Fibroblast of lung (primary cell): ENCODE measurements around the gene TCFL5. TPM values are rescaled to one million over a fixed set of nuclear protein-coding genes. Genes with fewer than 3 reads are reported as not detected.

Experiments
- DNase-seq, 2 donors: peaks; one replicate each; pipeline versions ENCODE4 v3.0.0 to v3.0.0-alpha.2; 2010; ENCODE audit warnings: low read depth in 2 of 2
- H2AFZ ChIP-seq: 2 replicates; pipeline ENCODE4 v1.5.1; 2012; ENCODE audit warnings: low read length, control low read depth, inconsistent platforms
- H3K27ac ChIP-seq: 2 replicates; pipeline ENCODE4 v1.5.1; 2011; ENCODE audit warnings: low read length, control low read depth; ENCODE audit not compliant: insufficient read depth
- H3K27me3 ChIP-seq: 2 replicates; pipeline ENCODE4 v1.5.1; 2011; ENCODE audit warnings: mild to moderate bottlenecking, low read length; ENCODE audit not compliant: control insufficient read depth, insufficient read depth
- H3K36me3 ChIP-seq: 2 replicates; pipeline ENCODE4 v1.5.1; 2011; ENCODE audit warnings: low read length; ENCODE audit not compliant: control insufficient read depth, insufficient read depth
- H3K4me1 ChIP-seq: 2 replicates; pipeline ENCODE4 v1.5.1; 2011; ENCODE audit warnings: low read length; ENCODE audit not compliant: control insufficient read depth, insufficient read depth; ENCODE audit errors: extremely low read depth
- H3K4me2 ChIP-seq: 2 replicates; pipeline ENCODE4 v1.5.1; 2011; ENCODE audit warnings: low read length, control low read depth; ENCODE audit not compliant: insufficient read depth; ENCODE audit errors: extremely low read depth
- H3K4me3 ChIP-seq, 4 experiments: fragments of 200-600 bp in 1 of 4; sonication (generic) in 1 of 4; replicated peaks in 1 of 4; 2 replicates each; pipeline ENCODE4 v1.5.1; 2011 to 2016; ENCODE audit warnings: low read length in 4 of 4, low read depth in 3 of 4, mild to moderate bottlenecking in 3 of 4, control low read depth in 2 of 4, inconsistent platforms in 1 of 4, mixed read lengths in 1 of 4; ENCODE audit not compliant: insufficient read depth in 1 of 4; ENCODE audit errors: control extremely low read depth in 1 of 4
- H3K79me2 ChIP-seq: 2 replicates; pipeline ENCODE4 v1.5.1; 2012; ENCODE audit warnings: mild to moderate bottlenecking, low read length, inconsistent platforms; ENCODE audit not compliant: control insufficient read depth, insufficient read depth
- H3K9ac ChIP-seq: 2 replicates; pipeline ENCODE4 v1.5.1; 2011; ENCODE audit warnings: mild to moderate bottlenecking, low read length, control low read depth; ENCODE audit not compliant: insufficient read depth
- H3K9me3 ChIP-seq: 2 replicates; pipeline ENCODE4 v1.5.1; 2012; ENCODE audit warnings: low read depth, low read length; ENCODE audit not compliant: control insufficient read depth, insufficient read depth
- H4K20me1 ChIP-seq: 2 replicates; pipeline ENCODE4 v1.5.1; 2011; ENCODE audit warnings: low read length; ENCODE audit not compliant: control insufficient read depth, insufficient read depth; ENCODE audit errors: extremely low read depth
- CTCF ChIP-seq, 2 donors: IDR thresholded peaks in 1 of 2; conservative IDR thresholded peaks in 1 of 2; 1 replicate in 1 of 2; 2 replicates in 1 of 2; pipeline ENCODE4 v1.5.1; 2011 to 2012; ENCODE audit warnings: low read length in 2 of 2, control low read depth in 1 of 2, inconsistent platforms in 1 of 2, low read depth in 1 of 2, mild to moderate bottlenecking in 1 of 2
- EZH2 ChIP-seq: IDR thresholded peaks from 2 replicates; pipeline ENCODE4 v1.5.1; 2012; ENCODE audit warnings: low read length, control low read depth, mild to moderate bottlenecking; ENCODE audit errors: missing control alignments
- polyA plus RNA-seq, 2 donors: library from polyadenylated mRNA; depleted of rRNA in 1 of 2; stranded (reverse) in 1 of 2; unstranded in 1 of 2; fragments of >200 nt; gene quantifications; 2 replicates each; pipeline ENCODE4 v1.2.1, GENCODE V29; 2011 to 2012; ENCODE audit warnings: missing spikeins in 1 of 2
- total RNA-seq: library from RNA; depleted of rRNA; stranded (reverse); fragments of >200 nt; gene quantifications from 2 replicates; pipeline ENCODE4 v1.2.1, GENCODE V29; 2014

The TCFL5 gene
- total and polyA plus RNA-seq, 2 donors (not counting 1 experiment from before 2014, with no cell fraction given) = 9.8 to 13.7 TPM

GRCh38 chr20:62822788-62823651, 38.6 kb downstream of the TCFL5 start:
- H3K9me3 ChIP-seq = no peaks in the 10 kb centered on the region
- H3K4me1 ChIP-seq = peaks cover 13% of the 10 kb centered on the region
- no peaks in the 10 kb centered on the region for H3K79me2 ChIP-seq
- TF ChIP-seq CTCF (conservative IDR thresholded peaks at IDR 0.05 in 1 of 2, IDR thresholded peaks at IDR 0.05 in 1 of 2; ENCODE audit: low read depth in 1 of 2, low read length in 2 of 2) (peak in 1 of 2 donors; percentile 7), EZH2 (no peak)
- no peak overlapping the region for H3K4me2 ChIP-seq
- no peaks in the 10 kb centered on the region for H3K36me3 ChIP-seq
- H3K27ac ChIP-seq = no peak overlapping the region
- H2AFZ ChIP-seq = no peak overlapping the region
- no peak overlapping the region for H3K9ac ChIP-seq
- H4K20me1 ChIP-seq = no peaks in the 10 kb centered on the region
- no peak overlapping the region for H3K4me3 ChIP-seq
- no peak for DNase-seq
- no peaks in the 10 kb centered on the region for H3K27me3 ChIP-seq

GRCh38 chr20:62822239-62822787, 39.3 kb downstream of the TCFL5 start:
- Histone ChIP-seq H3K27ac (no peak overlapping the region), H3K36me3 (no peaks in the 10 kb centered on the region), H3K9ac (no peak overlapping the region), H3K4me2 (no peak overlapping the region), H4K20me1 (no peaks in the 10 kb centered on the region), H2AFZ (no peak overlapping the region), H3K9me3 (no peaks in the 10 kb centered on the region), H3K79me2 (no peaks in the 10 kb centered on the region), H3K4me3 (no peak overlapping the region), H3K27me3 (no peaks in the 10 kb centered on the region), H3K4me1 (peaks cover 13% of the 10 kb centered on the region)
- TF ChIP-seq CTCF (conservative IDR thresholded peaks at IDR 0.05 in 1 of 2, IDR thresholded peaks at IDR 0.05 in 1 of 2; ENCODE audit: low read depth in 1 of 2, low read length in 2 of 2) = no peak
- TF ChIP-seq EZH2 = no peak
- no peak for DNase-seq

GRCh38 chr20:62821726-62822210, 39.9 kb downstream of the TCFL5 start:
- Histone ChIP-seq H3K79me2 (no peaks in the 10 kb centered on the region), H3K27me3 (no peaks in the 10 kb centered on the region), H3K27ac (no peak overlapping the region), H3K4me3 (no peak overlapping the region), H4K20me1 (no peaks in the 10 kb centered on the region), H3K9me3 (no peaks in the 10 kb centered on the region), H3K4me2 (no peak overlapping the region), H3K4me1 (peaks cover 13% of the 10 kb centered on the region), H3K9ac (no peak overlapping the region), H3K36me3 (no peaks in the 10 kb centered on the region), H2AFZ (no peak overlapping the region)
- TF ChIP-seq EZH2 = no peak
- no peak for TF ChIP-seq CTCF (conservative IDR thresholded peaks at IDR 0.05 in 1 of 2, IDR thresholded peaks at IDR 0.05 in 1 of 2; ENCODE audit: low read depth in 1 of 2, low read length in 2 of 2)
- no peak for DNase-seq
